Osteoblast (primary cell): ENCODE measurements around the gene ACSL6. TPM values are rescaled to one million over a fixed set of nuclear protein-coding genes. Genes with fewer than 3 reads are reported as not detected.

ENCODE experiments used
- DNase-seq: peaks from one replicate; pipeline ENCODE4 v3.0.0; 2011; ENCODE audit warnings: low spot score, mixed read lengths; ENCODE audit not compliant: insufficient read length; ENCODE audit errors: missing footprints
- H2AFZ ChIP-seq: 2 replicates; pipeline ENCODE4 v1.6.0; 2011; ENCODE audit warnings: mild to moderate bottlenecking, low read length
- H3K27ac ChIP-seq: 2 replicates; pipeline ENCODE4 v1.5.1; 2011; ENCODE audit warnings: mild to moderate bottlenecking, low read depth, low read length, moderate library complexity
- H3K27me3 ChIP-seq: 2 replicates; pipeline ENCODE4 v1.6.0; 2012; ENCODE audit warnings: mild to moderate bottlenecking, control low read depth, inconsistent platforms, low read length, moderate library complexity; ENCODE audit not compliant: insufficient read depth
- H3K36me3 ChIP-seq: 2 replicates; pipeline ENCODE4 v1.5.1; 2011; ENCODE audit warnings: mild to moderate bottlenecking, low read length, control low read depth, moderate library complexity; ENCODE audit not compliant: insufficient read depth
- H3K4me1 ChIP-seq: 2 replicates; pipeline ENCODE4 v1.5.1; 2011; ENCODE audit warnings: mild to moderate bottlenecking, low read length, control low read depth, moderate library complexity; ENCODE audit not compliant: insufficient read depth
- H3K4me2 ChIP-seq: 2 replicates; pipeline ENCODE4 v1.6.0; 2011; ENCODE audit warnings: mild to moderate bottlenecking, low read length; ENCODE audit not compliant: insufficient read depth
- H3K4me3 ChIP-seq: fragments of 200-600 bp; sonication (generic); 3 replicates; pipeline ENCODE4 v1.5.1; 2012; ENCODE audit warnings: mild to moderate bottlenecking, low read length, inconsistent platforms; ENCODE audit not compliant: insufficient read depth
- H3K79me2 ChIP-seq: 2 replicates; pipeline ENCODE4 v1.6.0; 2012; ENCODE audit warnings: mild to moderate bottlenecking, low read length, control low read depth, inconsistent platforms; ENCODE audit not compliant: insufficient read depth
- H3K9me3 ChIP-seq: 2 replicates; pipeline ENCODE4 v1.5.1; 2011; ENCODE audit warnings: low read depth, low read length, control low read depth
- H4K20me1 ChIP-seq: 2 replicates; pipeline ENCODE4 v1.6.0; 2012; ENCODE audit warnings: mild to moderate bottlenecking, low read length, control low read depth; ENCODE audit not compliant: insufficient read depth
- CTCF ChIP-seq: IDR thresholded peaks from 2 replicates; pipeline ENCODE4 v1.5.1; 2011; ENCODE audit warnings: mild to moderate bottlenecking, low read depth, low read length, moderate library complexity; ENCODE audit errors: extremely low read depth
- total RNA-seq: library from RNA; depleted of rRNA; stranded (reverse); fragments of >200 nt; gene quantifications from 2 replicates; pipeline ENCODE4 v1.2.3, GENCODE V29; 2012

ACSL6 gene
- total RNA-seq, 1 donor: not detected

DNA sequence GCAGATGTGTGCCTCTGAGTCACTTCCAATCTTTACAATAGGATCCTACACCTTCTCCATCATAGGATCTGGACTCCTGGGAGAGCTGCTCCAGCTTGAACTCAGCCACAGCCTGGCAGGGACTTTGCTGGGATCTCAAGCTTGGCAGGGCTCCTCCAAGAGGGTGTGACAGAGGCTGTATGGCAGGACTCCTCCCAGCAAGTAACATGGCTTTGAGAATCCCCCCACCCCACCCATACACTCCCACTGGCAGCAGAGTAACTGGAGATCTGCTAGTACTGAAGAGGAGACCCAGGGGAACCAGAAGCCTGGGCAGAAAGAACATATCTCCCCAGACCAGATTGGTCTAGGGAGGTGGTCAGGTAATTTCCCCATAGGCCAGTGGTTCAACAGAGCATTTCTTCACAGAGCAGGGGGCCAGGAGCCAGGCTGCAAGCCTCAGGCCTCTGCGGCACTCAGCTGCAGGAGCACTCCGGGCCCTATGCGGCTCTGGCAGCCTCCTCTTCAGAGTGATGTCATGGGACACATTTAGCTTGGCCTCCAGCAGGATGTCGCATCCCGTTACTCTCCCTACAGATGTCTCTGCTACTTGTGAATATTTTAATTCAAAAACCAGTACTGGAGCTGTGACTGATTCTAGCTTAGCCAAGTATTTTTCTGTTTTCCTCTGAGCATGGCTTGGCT lies 1.7 kb upstream of the ACSL6 start:
- DNase-seq: peak; percentile 68
- no peak for TF ChIP-seq CTCF

DNA sequence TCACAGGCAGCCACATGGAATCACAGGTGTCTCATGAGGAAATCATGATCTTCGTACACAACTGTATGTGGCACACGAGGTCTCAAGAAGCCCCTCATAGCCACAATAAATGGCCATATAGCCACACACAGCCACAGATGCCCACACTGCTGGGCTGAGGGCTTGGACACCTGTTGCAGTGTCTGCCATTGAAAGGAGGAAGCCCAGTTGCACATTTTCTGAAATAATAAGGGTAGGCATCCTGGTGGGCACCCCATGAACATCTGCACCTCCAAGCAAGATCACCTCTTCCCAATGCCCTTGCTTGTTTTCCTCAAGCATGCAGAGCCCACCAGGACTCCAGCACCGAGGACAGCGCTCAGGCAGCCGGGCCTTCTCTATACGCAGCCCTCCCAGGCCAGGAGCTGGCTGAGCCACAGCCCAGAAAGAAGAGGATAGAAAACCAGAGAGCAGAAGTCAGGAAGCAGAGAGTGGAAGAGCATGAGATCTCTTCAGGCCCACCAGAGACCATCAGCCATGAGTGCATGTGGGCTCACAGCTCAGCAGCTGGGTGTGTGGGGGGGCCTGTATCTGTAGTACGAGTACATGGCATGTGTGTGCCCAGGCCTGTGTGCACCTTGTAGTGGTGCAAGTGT lies 1.0 kb upstream of the ACSL6 start:
- peaks cover 41% of the 10 kb centered on the region for H3K27me3 ChIP-seq
- DNase-seq: peak; percentile 97

More for the DNA sequence above, 1.7 kb upstream of the ACSL6 start:
- Histone ChIP-seq H3K36me3 (no peaks in the 10 kb centered on the region), H3K9me3 (no peaks in the 10 kb centered on the region), H4K20me1 (peaks cover 7% of the 10 kb centered on the region), H3K79me2 (no peaks in the 10 kb centered on the region), H3K4me3 (no peak overlapping the region), H3K4me1 (no peaks in the 10 kb centered on the region), H2AFZ (no peak overlapping the region), H3K27ac (no peak overlapping the region), H3K27me3 (peaks cover 45% of the 10 kb centered on the region), H3K4me2 (no peak overlapping the region)

DNA sequence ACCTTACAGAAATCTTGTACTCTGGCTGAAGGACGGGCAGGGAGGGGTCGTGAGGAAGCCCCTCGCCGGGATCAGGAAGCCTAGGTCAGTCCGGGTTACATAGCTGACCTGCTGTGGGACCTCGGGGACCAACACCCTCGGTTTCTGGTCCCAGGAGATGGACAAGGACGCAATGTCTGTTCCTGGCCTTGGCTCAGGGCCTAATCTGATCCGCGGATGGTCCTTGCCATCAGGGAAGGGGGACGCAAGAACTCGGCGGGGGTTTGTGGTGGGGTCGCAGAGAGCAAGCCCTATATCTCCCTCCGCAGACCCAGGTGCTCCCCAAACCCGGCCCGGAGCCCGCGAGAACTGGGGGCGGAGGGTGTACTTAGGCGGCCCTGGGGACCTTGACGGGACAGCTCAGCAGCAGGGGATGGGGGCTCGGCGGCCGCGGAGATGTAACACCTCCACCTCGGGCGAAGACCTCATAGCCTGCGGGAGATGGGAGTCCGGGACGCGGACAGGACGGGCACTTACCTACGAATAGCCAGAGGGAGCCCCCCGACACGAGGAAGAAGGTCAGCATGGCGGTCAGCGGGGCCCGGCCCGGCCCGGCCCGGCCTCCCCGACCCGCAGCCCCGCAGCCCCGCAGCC lies 353 bp downstream of the ACSL6 start:
- DNase-seq: peak; percentile 68
- peak overlapping the region; percentile 43 for H3K4me2 ChIP-seq
- no peak overlapping the region for H3K27ac ChIP-seq
- H3K4me1 ChIP-seq: no peaks in the 10 kb centered on the region
- no peaks in the 10 kb centered on the region for H3K79me2 ChIP-seq
- no peaks in the 10 kb centered on the region for H3K9me3 ChIP-seq
- H3K27me3 ChIP-seq: peaks cover 33% of the 10 kb centered on the region
- H3K4me3 ChIP-seq: peak overlapping the region; percentile 64
- no peak for TF ChIP-seq CTCF
- no peaks in the 10 kb centered on the region for H3K36me3 ChIP-seq
- peaks cover 7% of the 10 kb centered on the region for H4K20me1 ChIP-seq
- no peak overlapping the region for H2AFZ ChIP-seq

More for the DNA sequence above, 1.0 kb upstream of the ACSL6 start:
- no peak overlapping the region for H3K4me3 ChIP-seq
- H3K4me1 ChIP-seq: no peaks in the 10 kb centered on the region
- no peaks in the 10 kb centered on the region for H3K36me3 ChIP-seq
- no peak for TF ChIP-seq CTCF
- no peaks in the 10 kb centered on the region for H3K9me3 ChIP-seq
- peaks cover 7% of the 10 kb centered on the region for H4K20me1 ChIP-seq
- H3K27ac ChIP-seq: no peak overlapping the region
- H3K4me2 ChIP-seq: peak overlapping the region; percentile 64
- H2AFZ ChIP-seq: no peak overlapping the region
- H3K79me2 ChIP-seq: no peaks in the 10 kb centered on the region

GRCh38 chr5:132010645-132010988 lies 841 bp downstream of the ACSL6 start:
- Histone ChIP-seq H3K9me3 (no peaks in the 10 kb centered on the region), H3K36me3 (no peaks in the 10 kb centered on the region), H3K79me2 (no peaks in the 10 kb centered on the region), H3K27me3 (peaks cover 33% of the 10 kb centered on the region), H3K4me3 (no peak overlapping the region), H2AFZ (no peak overlapping the region), H3K27ac (no peak overlapping the region), H4K20me1 (peaks cover 7% of the 10 kb centered on the region), H3K4me1 (no peaks in the 10 kb centered on the region), H3K4me2 (no peak overlapping the region)
- no peak for TF ChIP-seq CTCF
- DNase-seq: no peak
